ENCODE measurements around the gene TEKT2. TPM values are rescaled to one million over a fixed set of nuclear protein-coding genes. Genes with fewer than 3 reads are reported as not detected.

TEKT2 gene
- total RNA-seq, 4 donors from 2014 or later = 0.90 TPM; not detected in 3

- no peak for DNase-seq (ENCODE audit: low spot score in 2 of 2)
- H3K27me3 ChIP-seq = no peaks in the 10 kb centered on the region
- H3K4me3 ChIP-seq = no peak overlapping the region
- H3K36me3 ChIP-seq = no peaks in the 10 kb centered on the region
- H3K4me1 ChIP-seq = peaks cover 0 to 53% (median 24%) of the 10 kb centered on the region in 4 donors
- TF ChIP-seq CTCF (IDR thresholded peaks at IDR 0.05) (no peak), POLR2A (IDR thresholded peaks at IDR 0.05) (no peak), EP300 (IDR thresholded peaks at IDR 0.05) (no peak)
- 66 to 75% methylated on average over 5 of the region's 5 CpGs for WGBS, 2 donors
- no peaks in the 10 kb centered on the region for H3K9me3 ChIP-seq
- H3K27ac ChIP-seq = peak overlapping the region in 2 of 4 donors; percentile 84 to 90
Measured at GRCh38 chr1:36114371-36114770, 30.5 kb downstream of the TEKT2 start.

GRCh38 chr1:36115200-36115669 lies 31.3 kb downstream of the TEKT2 start:
- H3K27ac ChIP-seq = peak overlapping the region; percentile 9 to 90 (median 69)
- DNase-seq (ENCODE audit: low spot score in 2 of 2) = no peak
- H3K9me3 ChIP-seq = no peaks in the 10 kb centered on the region
- TF ChIP-seq EP300 (IDR thresholded peaks at IDR 0.05) = peak in 1 of 2 donors; percentile 7
- TF ChIP-seq POLR2A (IDR thresholded peaks at IDR 0.05) = no peak
- peaks cover 0 to 58% (median 30%) of the 10 kb centered on the region in 4 donors for H3K4me1 ChIP-seq
- H3K4me3 ChIP-seq = no peak overlapping the region
- 27 to 38% methylated on average over 5 to 6 of the region's 18 CpGs for WGBS, 2 donors
- no peaks in the 10 kb centered on the region for H3K27me3 ChIP-seq
- H3K36me3 ChIP-seq = no peaks in the 10 kb centered on the region

- Histone ChIP-seq H3K4me3 (no peak overlapping the region), H3K36me3 (no peaks in the 10 kb centered on the region), H3K27ac (peak overlapping the region in 3 of 4 donors; percentile 54 to 90 (median 84)), H3K27me3 (no peaks in the 10 kb centered on the region), H3K4me1 (peaks cover 0 to 61% (median 30%) of the 10 kb centered on the region in 4 donors), H3K9me3 (no peaks in the 10 kb centered on the region)
- WGBS, 2 donors = 48 to 50% methylated on average over 5 of the region's 5 CpGs
- DNase-seq (ENCODE audit: low spot score in 2 of 2) = no peak
- TF ChIP-seq EP300 (IDR thresholded peaks at IDR 0.05) (no peak), POLR2A (IDR thresholded peaks at IDR 0.05) (no peak), CTCF (IDR thresholded peaks at IDR 0.05) (no peak)
Measured at GRCh38 chr1:36115931-36116330, 32.0 kb downstream of the TEKT2 start.

- peak overlapping the region in 2 of 4 donors; percentile 84 to 90 for H3K27ac ChIP-seq
- H3K4me1 ChIP-seq = peaks cover 0 to 61% (median 30%) of the 10 kb centered on the region in 4 donors
- H3K4me3 ChIP-seq = no peak overlapping the region
- WGBS, 2 donors = 79 to 85% methylated on average over 5 of the region's 5 CpGs
- no peak for TF ChIP-seq CTCF (IDR thresholded peaks at IDR 0.05)
- no peak for TF ChIP-seq EP300 (IDR thresholded peaks at IDR 0.05)
- no peak for TF ChIP-seq POLR2A (IDR thresholded peaks at IDR 0.05)
- no peaks in the 10 kb centered on the region for H3K27me3 ChIP-seq
- no peaks in the 10 kb centered on the region for H3K9me3 ChIP-seq
- no peak for DNase-seq (ENCODE audit: low spot score in 2 of 2)
- no peaks in the 10 kb centered on the region for H3K36me3 ChIP-seq
Measured at GRCh38 chr1:36116901-36117300, 33.0 kb downstream of the TEKT2 start.

GRCh38 chr1:36118447-36119204 lies 34.7 kb downstream of the TEKT2 start:
- Histone ChIP-seq H3K4me3 (no peak overlapping the region), H3K27me3 (no peaks in the 10 kb centered on the region), H3K36me3 (no peaks in the 10 kb centered on the region), H3K9me3 (no peaks in the 10 kb centered on the region), H3K4me1 (peaks cover 0 to 67% (median 30%) of the 10 kb centered on the region in 4 donors), H3K27ac (peak overlapping the region in 3 of 4 donors; percentile 51 to 84 (median 73))
- DNase-seq (ENCODE audit: low spot score in 2 of 2) = no peak
- TF ChIP-seq POLR2A (IDR thresholded peaks at IDR 0.05) (no peak), EP300 (IDR thresholded peaks at IDR 0.05) (no peak), CTCF (IDR thresholded peaks at IDR 0.05) (no peak)
- WGBS, 2 donors = 51 to 53% methylated on average over 8 to 10 of the region's 10 CpGs
